Brain microvascular endothelial cell (primary cell): ENCODE data around the gene TMEM132D.

Experiments used
- DNase-seq: peaks from one replicate; pipeline ENCODE4 v3.0.0-alpha.2; 2020
- H3K27ac ChIP-seq: fragments of 250-450 bp; sonication (Bioruptor Pico); 2 replicates; pipeline ENCODE4 v1.5.1; 2020; ENCODE audit warnings: mild to moderate bottlenecking, moderate library complexity
- H3K27me3 ChIP-seq: fragments of 250-450 bp; sonication (Bioruptor Pico); replicated peaks from 2 replicates; pipeline ENCODE4 v1.5.1; 2020; ENCODE audit warnings: mild to moderate bottlenecking
- H3K36me3 ChIP-seq: fragments of 250-450 bp; sonication (Bioruptor Pico); replicated peaks from 2 replicates; pipeline ENCODE4 v1.5.1; 2020; ENCODE audit warnings: mild to moderate bottlenecking
- H3K4me3 ChIP-seq: 2 replicates; pipeline ENCODE4 v1.5.1; 2011; ENCODE audit warnings: low read depth, mild to moderate bottlenecking, control low read depth, low read length, moderate library complexity
- in situ Hi-C: cut with HindIII; loops from 2 replicates; pipeline ENCODE4 v1.10.0; 2017; ENCODE audit warnings: low sequenced_read_pairs, low pct_ligation_motif_present
- TF ChIP-seq, protein P1 (sequence below): IDR thresholded peaks from 2 replicates; pipeline ENCODE4 v1.5.1; 2011; ENCODE audit warnings: low read depth, mild to moderate bottlenecking, moderate library complexity, low read length, control low read depth, inconsistent platforms; ENCODE audit errors: missing control alignments

The TMEM132D gene

DNA sequence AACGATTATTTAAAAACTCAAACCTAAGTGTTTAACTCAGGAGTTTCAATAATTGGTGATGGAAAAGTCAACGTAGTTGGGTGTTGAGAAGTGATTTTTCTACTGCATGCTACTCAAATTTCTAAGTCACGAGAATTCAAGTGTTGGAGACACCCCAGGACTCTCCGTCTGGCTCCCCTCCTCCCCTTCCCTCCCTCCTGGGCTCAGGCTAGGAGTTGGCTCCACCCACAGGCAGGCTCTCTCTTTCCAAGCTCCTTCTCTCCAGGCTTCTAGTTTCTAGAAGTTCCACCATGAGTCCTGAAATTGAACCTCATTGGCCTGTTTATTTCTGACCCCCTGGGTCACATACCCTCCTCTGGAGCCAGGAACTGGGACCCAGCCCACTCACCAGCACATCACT, 73.0 kb downstream of the TMEM132D start:
- H3K27ac ChIP-seq, result no peak overlapping the region
- H3K4me3 ChIP-seq, result no peak overlapping the region
- TF ChIP-seq, protein P1, sequence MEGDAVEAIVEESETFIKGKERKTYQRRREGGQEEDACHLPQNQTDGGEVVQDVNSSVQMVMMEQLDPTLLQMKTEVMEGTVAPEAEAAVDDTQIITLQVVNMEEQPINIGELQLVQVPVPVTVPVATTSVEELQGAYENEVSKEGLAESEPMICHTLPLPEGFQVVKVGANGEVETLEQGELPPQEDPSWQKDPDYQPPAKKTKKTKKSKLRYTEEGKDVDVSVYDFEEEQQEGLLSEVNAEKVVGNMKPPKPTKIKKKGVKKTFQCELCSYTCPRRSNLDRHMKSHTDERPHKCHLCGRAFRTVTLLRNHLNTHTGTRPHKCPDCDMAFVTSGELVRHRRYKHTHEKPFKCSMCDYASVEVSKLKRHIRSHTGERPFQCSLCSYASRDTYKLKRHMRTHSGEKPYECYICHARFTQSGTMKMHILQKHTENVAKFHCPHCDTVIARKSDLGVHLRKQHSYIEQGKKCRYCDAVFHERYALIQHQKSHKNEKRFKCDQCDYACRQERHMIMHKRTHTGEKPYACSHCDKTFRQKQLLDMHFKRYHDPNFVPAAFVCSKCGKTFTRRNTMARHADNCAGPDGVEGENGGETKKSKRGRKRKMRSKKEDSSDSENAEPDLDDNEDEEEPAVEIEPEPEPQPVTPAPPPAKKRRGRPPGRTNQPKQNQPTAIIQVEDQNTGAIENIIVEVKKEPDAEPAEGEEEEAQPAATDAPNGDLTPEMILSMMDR, result no peak
- no peaks in the 10 kb centered on the region for H3K36me3 ChIP-seq
- no peak for DNase-seq
- in situ Hi-C loops, result no loop called here
- H3K27me3 ChIP-seq, result no peaks in the 10 kb centered on the region

DNA sequence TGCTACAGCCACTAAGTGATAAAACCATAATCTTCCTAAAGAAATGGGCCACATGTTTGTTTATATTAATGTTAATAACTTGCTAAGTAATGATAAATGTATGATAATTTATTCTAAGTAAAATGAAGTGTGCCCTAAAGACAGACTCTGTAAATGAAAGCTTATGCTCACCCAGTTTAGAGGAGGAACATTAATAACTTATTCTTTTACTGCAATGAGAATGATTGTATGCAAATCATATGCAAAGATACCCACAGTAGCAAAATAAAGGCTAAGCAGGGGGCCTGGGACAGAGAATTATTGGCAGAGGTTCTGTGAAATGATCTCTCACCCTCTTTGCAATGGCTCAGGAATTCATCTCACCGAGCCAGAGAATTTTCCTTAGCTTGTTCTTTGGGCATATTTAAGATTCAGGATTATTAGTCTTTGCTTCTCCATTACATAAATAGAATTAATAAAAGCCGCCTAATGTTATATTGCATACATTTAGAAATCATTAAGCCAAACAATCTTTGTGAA, 75.9 kb downstream of the TMEM132D start:
- H3K36me3 ChIP-seq, result no peaks in the 10 kb centered on the region
- no peak for DNase-seq
- H3K4me3 ChIP-seq, result no peak overlapping the region
- H3K27ac ChIP-seq, result no peak overlapping the region
- in situ Hi-C loops, result no loop called here
- no peaks in the 10 kb centered on the region for H3K27me3 ChIP-seq
- TF ChIP-seq, protein P1, result no peak

DNA sequence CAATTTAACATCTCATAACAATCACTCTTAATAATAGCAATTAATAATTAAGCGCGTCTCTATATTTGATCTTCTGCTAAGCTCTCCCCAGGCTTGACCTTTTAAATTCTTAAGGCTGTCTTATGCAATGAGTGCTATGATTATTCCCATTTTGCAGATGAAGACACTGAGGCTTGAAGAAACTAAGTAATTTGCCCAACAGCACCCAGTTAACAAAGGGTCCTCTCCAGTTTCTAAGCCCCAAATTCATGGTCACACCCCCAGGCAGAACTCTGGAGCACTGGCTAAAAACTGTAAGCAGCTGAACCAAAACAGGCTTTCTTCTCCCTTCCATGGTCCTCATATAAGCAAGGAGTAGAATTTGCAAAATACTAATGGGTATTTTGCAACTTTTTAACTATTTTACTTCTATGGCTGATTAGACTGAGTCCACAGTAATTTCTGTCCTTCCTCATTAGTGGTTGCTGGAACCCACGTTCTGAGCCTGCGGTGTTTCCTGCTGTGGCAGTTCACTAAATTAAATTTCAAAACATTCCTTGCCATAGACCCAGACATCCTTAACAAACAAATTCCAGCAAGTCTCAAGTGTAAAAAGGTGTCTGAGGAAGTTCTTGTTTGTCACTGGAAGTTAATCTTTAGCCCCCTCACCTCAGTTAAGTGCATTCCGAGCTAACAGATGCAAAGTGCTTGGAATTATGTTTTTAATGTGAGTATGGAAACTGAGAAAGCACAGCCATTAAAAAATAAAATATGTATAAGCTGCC, 76.5 kb downstream of the TMEM132D start:
- in situ Hi-C loops, result no loop called here
- H3K27me3 ChIP-seq, result no peaks in the 10 kb centered on the region
- H3K4me3 ChIP-seq, result no peak overlapping the region
- no peaks in the 10 kb centered on the region for H3K36me3 ChIP-seq
- H3K27ac ChIP-seq, result no peak overlapping the region
- DNase-seq, result no peak
- TF ChIP-seq, protein P1, result no peak

DNA sequence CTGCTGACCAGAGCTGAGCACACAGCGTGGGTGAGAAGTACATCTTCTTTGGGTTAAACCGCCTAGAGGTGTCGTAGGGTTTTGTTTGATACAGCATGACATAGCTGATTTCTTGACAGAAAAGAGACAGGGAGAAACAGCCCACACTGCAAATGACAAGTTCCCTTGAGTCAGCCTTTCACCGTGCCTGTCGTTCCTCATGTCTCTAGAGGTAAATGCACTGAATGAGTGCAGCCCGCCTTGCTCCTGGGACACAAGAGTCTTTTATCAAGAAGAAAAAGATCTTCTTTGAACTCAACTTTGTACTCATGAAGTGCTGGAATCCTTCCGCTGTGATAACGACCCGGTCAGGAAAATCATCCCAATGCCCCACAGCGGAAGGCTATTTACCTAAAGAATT, 77.6 kb downstream of the TMEM132D start:
- H3K4me3 ChIP-seq, result no peak overlapping the region
- in situ Hi-C loops, result no loop called here
- H3K36me3 ChIP-seq, result no peaks in the 10 kb centered on the region
- TF ChIP-seq, protein P1, result no peak
- H3K27me3 ChIP-seq, result no peaks in the 10 kb centered on the region
- H3K27ac ChIP-seq, result no peak overlapping the region
- DNase-seq, result no peak

DNA sequence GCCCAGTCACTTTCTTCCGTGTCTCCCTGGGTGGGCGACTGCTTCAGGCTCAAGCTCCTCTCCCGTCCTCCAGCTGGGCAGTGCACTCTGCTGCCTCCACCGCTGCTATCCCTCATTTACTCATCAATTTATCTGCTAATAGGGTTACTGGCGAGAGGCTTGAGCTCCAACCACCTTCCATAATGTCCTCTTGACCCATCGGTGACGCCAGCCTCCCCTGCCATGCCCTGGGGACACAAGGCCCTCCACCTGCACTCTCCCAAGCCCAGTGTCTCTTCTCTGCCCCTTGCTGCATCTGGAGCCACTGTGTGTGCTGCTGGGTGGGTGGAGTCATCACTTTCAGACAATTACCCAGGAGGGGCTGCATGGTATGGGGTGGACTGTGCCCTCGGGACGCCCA, 78.5 kb downstream of the TMEM132D start:
- H3K4me3 ChIP-seq, result no peak overlapping the region
- no peaks in the 10 kb centered on the region for H3K36me3 ChIP-seq
- H3K27me3 ChIP-seq, result no peaks in the 10 kb centered on the region
- in situ Hi-C loops, result no loop called here
- TF ChIP-seq, protein P1, result no peak
- DNase-seq, result no peak
- H3K27ac ChIP-seq, result no peak overlapping the region

DNA sequence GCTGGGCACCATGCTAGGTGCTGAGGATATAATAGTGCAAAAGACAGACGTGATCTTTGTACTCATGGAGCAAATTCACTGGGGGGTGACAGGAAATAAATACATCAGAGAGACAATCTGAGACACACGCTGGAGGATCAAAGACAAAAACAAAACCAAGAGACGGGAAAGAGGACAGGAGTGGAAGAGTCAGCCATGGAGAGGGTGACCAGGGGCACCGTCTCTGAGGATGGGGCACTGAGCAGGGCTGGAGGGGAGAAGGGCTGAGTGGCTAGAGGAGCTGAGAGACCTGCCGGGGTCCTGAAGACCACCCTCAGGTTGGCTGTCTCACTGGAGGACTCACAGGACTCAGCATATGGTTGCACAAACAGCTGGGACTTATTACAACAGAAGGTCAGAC, 81.9 kb downstream of the TMEM132D start:
- no peaks in the 10 kb centered on the region for H3K27me3 ChIP-seq
- H3K36me3 ChIP-seq, result no peaks in the 10 kb centered on the region
- H3K27ac ChIP-seq, result no peak overlapping the region
- H3K4me3 ChIP-seq, result no peak overlapping the region
- TF ChIP-seq, protein P1, result no peak
- in situ Hi-C loops, result no loop called here
- no peak for DNase-seq
